ENCODE measurements around the gene PHF24. TPM values are rescaled to one million over a fixed set of nuclear protein-coding genes. Genes with fewer than 3 reads are reported as not detected.

PHF24 gene
- total and polyA plus RNA-seq, 2 of the 13 experiments (the other 11 are each of a cell fraction or from before 2014, with no cell fraction given) = 0.05 TPM; not detected in 1

- Histone ChIP-seq H3K36me3 (replicated peaks in 1 of 2; ENCODE audit: control insufficient read depth in 1 of 2, insufficient read depth in 2 of 2, low read length in 2 of 2) (no peaks in the 10 kb centered on the region), H3K4me2 (ENCODE audit: low read depth, low read length) (no peak overlapping the region), H4K20me1 (ENCODE audit: insufficient read depth, low read length) (no peaks in the 10 kb centered on the region), H3K4me3 (replicated peaks in 1 of 3; ENCODE audit: insufficient read depth in 1 of 3, low read depth in 2 of 3, low read length in 3 of 3) (no peak overlapping the region), H3K27ac (ENCODE audit: extremely low read length, insufficient read depth, low read length) (no peak overlapping the region), H3K9me3 (ENCODE audit: low read length) (no peaks in the 10 kb centered on the region), H2AFZ (ENCODE audit: low read length) (no peak overlapping the region), H3K79me2 (ENCODE audit: insufficient read depth, low read length) (no peaks in the 10 kb centered on the region), H3K9ac (ENCODE audit: insufficient read depth, low read depth, low read length) (no peak overlapping the region), H3K27me3 (ENCODE audit: control insufficient read depth in 1 of 2, insufficient read depth in 2 of 2, low read length in 2 of 2) (peaks cover 3 to 19% of the 10 kb centered on the region in 2 experiments), H3K4me1 (ENCODE audit: insufficient read depth, low read length) (no peaks in the 10 kb centered on the region; the same call in 1 of the 2 replicates)
- ATAC-seq (no peak), FAIRE-seq (no peak), DNase-seq (ENCODE audit: low spot score) (no peak)
- intact Hi-C loops (cut with micrococcal nuclease; ENCODE audit: unreplicated experiment) = no loop called here
- ChIA-PET CTCF (ENCODE audit: low intra/inter-chr PET ratio, low total read pairs) (no interaction called here), POLR2A (no interaction called here)
- no TSS peak for BruUV-seq (replicated peaks)
- 55% methylated on average over 2 of the region's 2 CpGs for WGBS (ENCODE audit: low lambda C conversion rate)
- in situ Hi-C loops (cut with HindIII; ENCODE audit: extremely low pct_ligation_motif_present, low pct_unique_long_range_greater_than_20kb) = no loop called here
- no peak for TF ChIP-seq SNAPC5 (CRISPR knock-in tag; IDR thresholded peaks at IDR 0.05; ENCODE audit: borderline replicate concordance)
- TF ChIP-seq HOMEZ (CRISPR knock-in tag; IDR thresholded peaks at IDR 0.05; ENCODE audit: low read depth) = no peak
- no peak for TF ChIP-seq MIXL1 (CRISPR knock-in tag; IDR thresholded peaks at IDR 0.05)
- TF ChIP-seq ZNF33B (CRISPR knock-in tag; IDR thresholded peaks at IDR 0.05) = no peak
- TF ChIP-seq NKX3-1 (CRISPR knock-in tag; IDR thresholded peaks at IDR 0.05) = no peak
- TF ChIP-seq ZBTB43 (CRISPR knock-in tag; conservative IDR thresholded peaks at IDR 0.05) = no peak
- no peak for TF ChIP-seq CREB1 (IDR thresholded peaks at IDR 0.05)
- TF ChIP-seq CREB1 (CRISPR knock-in tag; IDR thresholded peaks at IDR 0.05) = no peak
- TF ChIP-seq TFDP2 (CRISPR knock-in tag; IDR thresholded peaks at IDR 0.05) = no peak
- TF ChIP-seq GMEB1 (CRISPR knock-in tag; IDR thresholded peaks at IDR 0.05; ENCODE audit: borderline replicate concordance) = no peak
- TF ChIP-seq PITX1 (CRISPR knock-in tag; IDR thresholded peaks at IDR 0.05) = no peak
- no peak for TF ChIP-seq ZHX2 (IDR thresholded peaks at IDR 0.05; ENCODE audit: low read depth)
- no peak for TF ChIP-seq ZHX2 (CRISPR knock-in tag; IDR thresholded peaks at IDR 0.05; ENCODE audit: borderline replicate concordance)
Observed at GRCh38 chr9:34954225-34954624, 3.9 kb upstream of the PHF24 start.
